GM21786 (cell line): Measurements from ENCODE around the gene CYB5B.
A peak's percentile ranks its signal among the peaks of the same experiment; 100 is the strongest.

Experiments
- ATAC-seq: cut with Tn5 transposase; IDR thresholded peaks from one replicate; pipeline ENCODE4 v1.9.1; 2021; ENCODE audit not compliant: unreplicated experiment

The CYB5B gene

GRCh38 chr16:69424053-69424934, at the start of gene CYB5B:
Gene CYB5B, plus strand, starts transcription at chr16:69424619. Its CDS starts 65 bp downstream, at chr16:69424684.
- ATAC-seq, result peak; percentile 93

- no peak for ATAC-seq
Measured at GRCh38 chr16:69376393-69377059, 47.9 kb upstream of the CYB5B start.

- ATAC-seq, result no peak
Measured at GRCh38 chr16:69378036-69378435, 46.4 kb upstream of the CYB5B start.

- no peak for ATAC-seq
Measured at GRCh38 chr16:69378760-69379159, 45.7 kb upstream of the CYB5B start.

- ATAC-seq, result no peak
Measured at GRCh38 chr16:69381231-69381630, 43.2 kb upstream of the CYB5B start.

- ATAC-seq, result no peak
Measured at GRCh38 chr16:69382421-69382820, 42.0 kb upstream of the CYB5B start.

- no peak for ATAC-seq
Measured at GRCh38 chr16:69384974-69385373, 39.4 kb upstream of the CYB5B start.

GRCh38 chr16:69386596-69386995, 37.8 kb upstream of the CYB5B start:
- ATAC-seq, result no peak

GRCh38 chr16:69393898-69394849, 30.2 kb upstream of the CYB5B start:
- no peak for ATAC-seq

GRCh38 chr16:69395859-69396186, 28.6 kb upstream of the CYB5B start:
- no peak for ATAC-seq

GRCh38 chr16:69396187-69397061, 28.0 kb upstream of the CYB5B start:
- no peak for ATAC-seq

GRCh38 chr16:69397821-69398521, 26.4 kb upstream of the CYB5B start:
- ATAC-seq, result no peak

GRCh38 chr16:69399361-69399760, 25.1 kb upstream of the CYB5B start:
- ATAC-seq, result no peak

GRCh38 chr16:69402439-69402838, 22.0 kb upstream of the CYB5B start:
- no peak for ATAC-seq

- no peak for ATAC-seq
Measured at GRCh38 chr16:69404275-69404805, 20.1 kb upstream of the CYB5B start.

- ATAC-seq, result no peak
Measured at GRCh38 chr16:69405326-69405725, 19.1 kb upstream of the CYB5B start.

- ATAC-seq, result no peak
Measured at GRCh38 chr16:69405757-69406156, 18.7 kb upstream of the CYB5B start.

GRCh38 chr16:69406780-69407331, 17.6 kb upstream of the CYB5B start:
- ATAC-seq, result no peak

GRCh38 chr16:69407702-69408323, 16.6 kb upstream of the CYB5B start:
- ATAC-seq, result no peak
